DND-41 (cell line): ENCODE results near the gene INTS7.

Experiments used
- EZH2 ChIP-seq: IDR thresholded peaks from 3 replicates; pipeline ENCODE4 v1.6.1; 2012; ENCODE audit warnings: borderline replicate concordance, low read depth, mild to moderate bottlenecking, moderate library complexity, low read length, inconsistent platforms; ENCODE audit not compliant: severe bottlenecking
- TF ChIP-seq, protein P1 (sequence below): IDR thresholded peaks from 2 replicates; pipeline ENCODE4 v1.5.1; 2012; ENCODE audit warnings: borderline replicate concordance, low read length, moderate library complexity, mild to moderate bottlenecking; ENCODE audit not compliant: poor library complexity, severe bottlenecking; ENCODE audit errors: extremely low read depth

DNA sequence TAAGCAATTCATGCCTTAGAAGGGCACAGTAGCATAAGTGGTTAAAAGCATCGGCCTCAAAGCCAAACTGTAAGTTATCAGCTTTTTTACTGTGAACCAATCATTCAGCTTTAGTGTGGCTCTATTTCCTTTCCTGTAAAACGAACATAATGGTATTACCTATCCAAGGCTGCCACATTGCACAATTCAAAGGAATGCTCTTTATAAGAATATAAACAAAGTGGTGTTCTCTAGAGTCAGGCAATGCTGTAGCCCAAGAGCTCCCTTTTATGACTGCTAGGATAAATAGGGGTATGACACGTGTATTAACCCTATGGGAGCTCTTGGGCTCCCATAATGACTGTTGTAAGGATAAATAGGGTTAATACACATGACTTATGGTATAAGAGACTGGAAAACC is 25.4 kb downstream of the INTS7 start:
- TF ChIP-seq, protein P1, sequence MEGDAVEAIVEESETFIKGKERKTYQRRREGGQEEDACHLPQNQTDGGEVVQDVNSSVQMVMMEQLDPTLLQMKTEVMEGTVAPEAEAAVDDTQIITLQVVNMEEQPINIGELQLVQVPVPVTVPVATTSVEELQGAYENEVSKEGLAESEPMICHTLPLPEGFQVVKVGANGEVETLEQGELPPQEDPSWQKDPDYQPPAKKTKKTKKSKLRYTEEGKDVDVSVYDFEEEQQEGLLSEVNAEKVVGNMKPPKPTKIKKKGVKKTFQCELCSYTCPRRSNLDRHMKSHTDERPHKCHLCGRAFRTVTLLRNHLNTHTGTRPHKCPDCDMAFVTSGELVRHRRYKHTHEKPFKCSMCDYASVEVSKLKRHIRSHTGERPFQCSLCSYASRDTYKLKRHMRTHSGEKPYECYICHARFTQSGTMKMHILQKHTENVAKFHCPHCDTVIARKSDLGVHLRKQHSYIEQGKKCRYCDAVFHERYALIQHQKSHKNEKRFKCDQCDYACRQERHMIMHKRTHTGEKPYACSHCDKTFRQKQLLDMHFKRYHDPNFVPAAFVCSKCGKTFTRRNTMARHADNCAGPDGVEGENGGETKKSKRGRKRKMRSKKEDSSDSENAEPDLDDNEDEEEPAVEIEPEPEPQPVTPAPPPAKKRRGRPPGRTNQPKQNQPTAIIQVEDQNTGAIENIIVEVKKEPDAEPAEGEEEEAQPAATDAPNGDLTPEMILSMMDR, result no peak
- TF ChIP-seq EZH2, result no peak
